DND-41 (cell line): ENCODE measurements around the gene ALDOB.
"Not testable (repeated sequence)": the region's sequence is repeated elsewhere in the genome, so short reads cannot be mapped to it uniquely, and the experiment has no call there.

ENCODE experiments used
- ATAC-seq: fragments of 200-7000 bp; cut with Tn5 transposase; 3 replicates; pipeline ENCODE4 v1.9.1; 2021; ENCODE audit warnings: low read depth; ENCODE audit not compliant: insufficient read depth
- DNase-seq: peaks from one replicate; pipeline ENCODE4 v3.0.0-alpha.2; 2020
- H2AFZ ChIP-seq: 2 replicates; pipeline ENCODE4 v1.6.0; 2012; ENCODE audit warnings: low read depth, low read length
- H3K27ac ChIP-seq: 2 replicates; pipeline ENCODE4 v1.5.1; 2012; ENCODE audit warnings: low read length, inconsistent platforms
- H3K27me3 ChIP-seq: fragments of 200-600 bp; sonication (generic); 2 replicates; pipeline ENCODE4 v1.6.0; 2012; ENCODE audit warnings: low read length, mild to moderate bottlenecking, inconsistent platforms; ENCODE audit not compliant: insufficient read depth, poor library complexity
- H3K36me3 ChIP-seq: 2 replicates; pipeline ENCODE4 v1.5.1; 2012; ENCODE audit warnings: low read length, inconsistent platforms; ENCODE audit not compliant: insufficient read depth
- H3K4me1 ChIP-seq: 2 replicates; pipeline ENCODE4 v1.5.1; 2012; ENCODE audit warnings: mild to moderate bottlenecking, low read length; ENCODE audit not compliant: insufficient read depth
- H3K4me2 ChIP-seq: 2 replicates; pipeline ENCODE4 v1.6.0; 2012; ENCODE audit warnings: mild to moderate bottlenecking, moderate library complexity, low read length, inconsistent platforms; ENCODE audit not compliant: insufficient read depth
- H3K4me3 ChIP-seq, 2 experiments: fragments of 200-600 bp in 1 of 2; shearing (Covaris generic) in 1 of 2; 2 replicates each; pipeline ENCODE4 v1.5.1; 2012 to 2016; ENCODE audit warnings: inconsistent platforms in 2 of 2, low read length in 2 of 2, mild to moderate bottlenecking in 2 of 2, low read depth in 1 of 2, moderate library complexity in 1 of 2
- H3K79me2 ChIP-seq: 2 replicates; pipeline ENCODE4 v1.6.0; 2012; ENCODE audit warnings: low read length, inconsistent platforms; ENCODE audit not compliant: insufficient read depth
- H3K9ac ChIP-seq: 2 replicates; pipeline ENCODE4 v1.6.0; 2012; ENCODE audit warnings: low read depth, mild to moderate bottlenecking, inconsistent platforms, low read length, moderate library complexity
- H3K9me3 ChIP-seq: 2 replicates; pipeline ENCODE4 v1.5.1; 2012; ENCODE audit warnings: low read length, moderate library complexity, mild to moderate bottlenecking, inconsistent platforms; ENCODE audit not compliant: insufficient read depth, severe bottlenecking
- H4K20me1 ChIP-seq: 2 replicates; pipeline ENCODE4 v1.6.0; 2012; ENCODE audit warnings: low read length; ENCODE audit not compliant: insufficient read depth
- CTCF ChIP-seq: IDR thresholded peaks from 2 replicates; pipeline ENCODE4 v1.5.1; 2012; ENCODE audit warnings: borderline replicate concordance, low read length, moderate library complexity, mild to moderate bottlenecking; ENCODE audit not compliant: poor library complexity, severe bottlenecking; ENCODE audit errors: extremely low read depth
- EZH2 ChIP-seq: IDR thresholded peaks from 3 replicates; pipeline ENCODE4 v1.6.1; 2012; ENCODE audit warnings: borderline replicate concordance, low read depth, mild to moderate bottlenecking, moderate library complexity, low read length, inconsistent platforms; ENCODE audit not compliant: severe bottlenecking

ALDOB gene

GRCh38 chr9:101393135-101393534, 42.4 kb downstream of the ALDOB start:
- Histone ChIP-seq H3K9me3 (peaks cover 8% of the 10 kb centered on the region), H3K27ac (no peak overlapping the region), H3K36me3 (peaks cover 62% of the 10 kb centered on the region), H3K79me2 (peaks cover 73% of the 10 kb centered on the region), H4K20me1 (peaks cover 3% of the 10 kb centered on the region; the same call in 1 of the 2 replicates), H3K4me3 (no peak overlapping the region), H3K4me2 (no peak overlapping the region), H2AFZ (no peak overlapping the region), H3K9ac (no peak overlapping the region), H3K27me3 (no peaks in the 10 kb centered on the region), H3K4me1 (peaks cover 18% of the 10 kb centered on the region; the same call in 1 of the 2 replicates)
- TF ChIP-seq CTCF (no peak), EZH2 (no peak)
- ATAC-seq, result no peak
- no peak for DNase-seq

- no peak for DNase-seq
- TF ChIP-seq CTCF, result peak; percentile 12
- TF ChIP-seq EZH2, result no peak
- Histone ChIP-seq H3K9ac (no peak overlapping the region), H4K20me1 (peaks cover 3% of the 10 kb centered on the region; the same call in 1 of the 2 replicates), H3K27ac (no peak overlapping the region), H3K27me3 (no peaks in the 10 kb centered on the region), H3K4me2 (no peak overlapping the region), H3K4me1 (no peaks in the 10 kb centered on the region), H3K4me3 (no peak overlapping the region), H2AFZ (no peak overlapping the region), H3K79me2 (peaks cover 28% of the 10 kb centered on the region), H3K9me3 (peaks cover 14% of the 10 kb centered on the region), H3K36me3 (peaks cover 40% of the 10 kb centered on the region; the same call in 1 of the 2 replicates)
- no peak for ATAC-seq
Measured at GRCh38 chr9:101388507-101388993, 47.0 kb downstream of the ALDOB start.

GRCh38 chr9:101387871-101388506, 47.6 kb downstream of the ALDOB start:
- Histone ChIP-seq H3K4me1 (no peaks in the 10 kb centered on the region), H3K27ac (no peak overlapping the region), H3K4me3 (no peak overlapping the region), H3K9ac (no peak overlapping the region), H3K9me3 (peaks cover 11% of the 10 kb centered on the region), H3K79me2 (peaks cover 23% of the 10 kb centered on the region), H3K27me3 (no peaks in the 10 kb centered on the region), H3K36me3 (peaks cover 38% of the 10 kb centered on the region; the same call in 1 of the 2 replicates), H2AFZ (no peak overlapping the region), H3K4me2 (no peak overlapping the region), H4K20me1 (peaks cover under 1% of the 10 kb centered on the region; the same call in 1 of the 2 replicates)
- DNase-seq, result no peak
- ATAC-seq, result peak; percentile 55; the same call in 1 of the 3 replicates
- no peak for TF ChIP-seq EZH2
- TF ChIP-seq CTCF, result peak; percentile 47

GRCh38 chr9:101384873-101385536, 50.6 kb downstream of the ALDOB start, which contains the start of gene BAAT:
Gene BAAT, minus strand, starts transcription at chr9:101385006. Its CDS starts 13,602 bp downstream, at chr9:101371404.
- not testable (repeated sequence) for H3K9me3 ChIP-seq, ATAC-seq, H3K4me2 ChIP-seq, H3K27ac ChIP-seq, H2AFZ ChIP-seq, H3K27me3 ChIP-seq, H4K20me1 ChIP-seq, H3K79me2 ChIP-seq, H3K9ac ChIP-seq, H3K4me1 ChIP-seq, H3K4me3 ChIP-seq
- DNase-seq, result peak; percentile 20
- peaks cover 23% of the 10 kb centered on the region; the same call in 1 of the 2 replicates for H3K36me3 ChIP-seq
